Esophagus muscularis mucosa (tissue), 4 donors: ENCODE results near the gene BAD. TPM values are rescaled to one million over a fixed set of nuclear protein-coding genes. Genes with fewer than 3 reads are reported as not detected.

ENCODE experiments used
- DNase-seq: peaks from one replicate; pipeline ENCODE4 v3.0.0-alpha.2; 2017; ENCODE audit errors: extremely low spot score
- H3K27ac ChIP-seq, 4 donors: fragments of 200-600 bp; sonication (generic); replicated peaks in 1 of 4; 1 replicate in 3 of 4; 2 replicates in 1 of 4; pipeline ENCODE4 v1.5.1; 2016 to 2019; ENCODE audit warnings: mild to moderate bottlenecking in 1 of 4
- H3K27me3 ChIP-seq, 4 donors: fragments of 200-600 bp; sonication (generic); one replicate each; pipeline versions ENCODE4 v1.5.1 to v1.6.0; 2016 to 2019
- H3K36me3 ChIP-seq, 4 donors: fragments of 200-600 bp; sonication (generic); one replicate each; pipeline ENCODE4 v1.5.1; 2016 to 2019
- H3K4me1 ChIP-seq, 4 donors: fragments of 200-600 bp; sonication (generic); one replicate each; pipeline ENCODE4 v1.5.1; 2016 to 2019
- H3K4me3 ChIP-seq, 4 donors: fragments of 200-600 bp; sonication (generic); 1 replicate in 2 of 4; 2 replicates in 2 of 4; pipeline ENCODE4 v1.5.1; 2016 to 2019; ENCODE audit warnings: mild to moderate bottlenecking in 4 of 4, moderate library complexity in 1 of 4
- H3K9me3 ChIP-seq, 4 donors: fragments of 200-600 bp; sonication (generic); 1 replicate in 3 of 4; 2 replicates in 1 of 4; pipeline ENCODE4 v1.5.1; 2016 to 2019
- EP300 ChIP-seq: sonication (generic); formaldehyde crosslinking; IDR thresholded peaks from one replicate; pipeline ENCODE4 v1.6.1; 2017; ENCODE audit warnings: antibody characterized with exemption
- POLR2A ChIP-seq: fragments of 450-650 bp; IDR thresholded peaks from one replicate; pipeline ENCODE4 v1.6.1; 2017; ENCODE audit warnings: antibody characterized with exemption, moderate library complexity, mild to moderate bottlenecking, low read depth
- POLR2AphosphoS5 ChIP-seq, 2 donors: sonication (generic); formaldehyde crosslinking; IDR thresholded peaks; one replicate each; pipeline ENCODE4 v1.6.1; 2017; ENCODE audit warnings: antibody characterized with exemption in 2 of 2
- WGBS: methylation state at CpG from one replicate; pipeline ENCODE4 v1.1.5; 2018; 5-methylcytosine and 5-hydroxymethylcytosine counted together
- intact Hi-C: fragments of 100-400 bp; cut with DNase I; formaldehyde crosslinking; loops from one replicate; pipeline ENCODE4 v1.15.1; 2023
- total RNA-seq, 4 donors: library from RNA; depleted of rRNA; stranded (reverse); fragments of >200 nt; gene quantifications; one replicate each; pipeline versions ENCODE4 v1.1.0 to v1.2.1, GENCODE V29; 2016
- TF ChIP-seq, protein P1 (sequence below), 3 experiments: fragments of 200-600 bp in 2 of 3; fragments of 450-650 bp in 1 of 3; sonication (generic) in 2 of 3; IDR thresholded peaks; one replicate each; pipeline ENCODE4 v1.5.1; 2017 to 2019; ENCODE audit warnings: antibody characterized with exemption in 3 of 3, mild to moderate bottlenecking in 2 of 3, moderate library complexity in 1 of 3

BAD gene
- total RNA-seq, 4 donors from 2014 or later: 99.3 to 138 (median 122) TPM

- peaks cover 25 to 77% (median 76%) of the 10 kb centered on the region in 4 donors for H3K36me3 ChIP-seq
- DNase-seq: no peak
- WGBS: 87% methylated on average over 10 of the region's 10 CpGs
- no peak overlapping the region for H3K4me3 ChIP-seq
- TF ChIP-seq, protein P1, sequence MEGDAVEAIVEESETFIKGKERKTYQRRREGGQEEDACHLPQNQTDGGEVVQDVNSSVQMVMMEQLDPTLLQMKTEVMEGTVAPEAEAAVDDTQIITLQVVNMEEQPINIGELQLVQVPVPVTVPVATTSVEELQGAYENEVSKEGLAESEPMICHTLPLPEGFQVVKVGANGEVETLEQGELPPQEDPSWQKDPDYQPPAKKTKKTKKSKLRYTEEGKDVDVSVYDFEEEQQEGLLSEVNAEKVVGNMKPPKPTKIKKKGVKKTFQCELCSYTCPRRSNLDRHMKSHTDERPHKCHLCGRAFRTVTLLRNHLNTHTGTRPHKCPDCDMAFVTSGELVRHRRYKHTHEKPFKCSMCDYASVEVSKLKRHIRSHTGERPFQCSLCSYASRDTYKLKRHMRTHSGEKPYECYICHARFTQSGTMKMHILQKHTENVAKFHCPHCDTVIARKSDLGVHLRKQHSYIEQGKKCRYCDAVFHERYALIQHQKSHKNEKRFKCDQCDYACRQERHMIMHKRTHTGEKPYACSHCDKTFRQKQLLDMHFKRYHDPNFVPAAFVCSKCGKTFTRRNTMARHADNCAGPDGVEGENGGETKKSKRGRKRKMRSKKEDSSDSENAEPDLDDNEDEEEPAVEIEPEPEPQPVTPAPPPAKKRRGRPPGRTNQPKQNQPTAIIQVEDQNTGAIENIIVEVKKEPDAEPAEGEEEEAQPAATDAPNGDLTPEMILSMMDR (IDR thresholded peaks at IDR 0.05): no peak
- TF ChIP-seq POLR2A (no peak), POLR2AphosphoS5 (IDR thresholded peaks at IDR 0.05) (no peak), EP300 (no peak)
- intact Hi-C loops: no loop called here
- H3K27ac ChIP-seq: no peak overlapping the region
- H3K9me3 ChIP-seq: no peaks in the 10 kb centered on the region
- H3K4me1 ChIP-seq: peaks cover 22 to 24% (median 23%) of the 10 kb centered on the region in 4 donors
- H3K27me3 ChIP-seq: no peaks in the 10 kb centered on the region
These were observed 20.1 kb downstream of the BAD start for GRCh38 chr11:64264371-64264852.

DNA sequence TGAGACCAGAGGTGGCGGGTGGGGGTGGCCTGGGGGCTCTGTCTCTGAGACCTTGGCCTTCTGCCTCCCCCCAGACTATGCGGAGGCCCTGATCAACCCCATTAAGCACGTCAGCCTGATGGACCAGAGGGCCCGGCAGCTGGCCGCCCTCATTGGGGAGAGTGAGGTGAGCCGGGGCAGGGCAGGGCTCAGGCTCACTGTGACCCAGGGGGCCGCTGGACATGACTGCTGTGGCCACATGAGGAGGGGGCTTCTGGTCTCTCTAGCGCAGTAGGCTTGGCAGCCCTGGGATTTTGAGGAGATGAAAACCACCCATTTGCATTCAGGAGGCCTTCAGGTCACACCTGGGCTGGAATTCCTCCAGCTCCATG is 20.5 kb downstream of the BAD start:
- H3K36me3 ChIP-seq: peaks cover 27 to 82% (median 81%) of the 10 kb centered on the region in 4 donors
- TF ChIP-seq, protein P1 (IDR thresholded peaks at IDR 0.05): no peak
- TF ChIP-seq POLR2AphosphoS5 (IDR thresholded peaks at IDR 0.05): no peak
- H3K4me1 ChIP-seq: peaks cover 20 to 21% (median 21%) of the 10 kb centered on the region in 4 donors
- no peak for DNase-seq
- H3K27ac ChIP-seq: no peak overlapping the region
- intact Hi-C loops: no loop called here
- no peaks in the 10 kb centered on the region for H3K27me3 ChIP-seq
- H3K9me3 ChIP-seq: no peaks in the 10 kb centered on the region
- WGBS: 83% methylated on average over 3 of the region's 8 CpGs
- no peak overlapping the region for H3K4me3 ChIP-seq

DNA sequence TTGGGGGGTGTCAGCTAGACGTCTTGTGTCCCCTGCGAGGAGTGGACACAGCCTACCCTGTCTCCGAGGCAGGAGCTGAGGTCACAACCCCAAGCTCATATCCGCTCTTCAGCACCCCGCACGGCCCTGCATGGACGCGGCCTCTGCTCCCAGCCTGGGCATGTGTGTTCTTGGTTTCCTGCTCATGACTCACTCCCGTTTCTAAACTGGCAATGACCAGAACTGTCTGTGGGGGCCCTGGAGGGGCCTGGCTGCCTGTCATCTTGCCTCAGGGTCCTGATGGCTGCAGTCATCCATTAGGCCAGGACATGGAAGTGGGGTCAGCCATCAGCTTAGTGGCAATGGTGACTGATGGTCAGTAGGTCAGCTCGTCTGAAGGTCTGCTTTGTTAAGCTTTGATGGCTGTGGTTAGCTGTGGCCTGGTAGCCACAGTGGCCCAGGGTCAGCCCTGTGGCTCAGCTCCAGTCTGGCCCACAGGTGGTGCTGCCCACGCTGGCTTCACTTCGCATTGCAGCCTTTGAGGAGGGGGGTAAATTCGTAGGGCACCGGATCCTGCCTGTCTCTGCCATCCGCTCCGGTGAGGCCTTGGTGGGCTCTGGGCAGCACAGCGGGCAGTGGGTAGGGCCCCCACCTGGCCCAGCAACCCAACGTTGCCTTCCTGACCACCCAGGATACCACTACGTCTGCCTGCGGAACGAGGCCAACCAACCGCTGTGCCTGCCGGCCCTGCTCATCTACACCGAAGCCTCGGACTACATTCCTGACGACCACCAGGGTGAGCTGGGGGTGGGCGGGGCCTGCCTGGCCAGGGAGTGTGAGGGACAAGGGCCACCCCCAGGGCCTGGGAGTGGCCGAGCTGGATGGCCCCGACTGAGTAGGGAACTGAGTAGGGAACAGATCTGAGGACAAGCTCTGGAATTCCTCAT is 21.2 kb downstream of the BAD start:
- Histone ChIP-seq H3K27ac (no peak overlapping the region), H3K4me3 (no peak overlapping the region), H3K36me3 (peaks cover 32 to 89% (median 87%) of the 10 kb centered on the region in 4 donors), H3K4me1 (peaks cover 14 to 15% (median 14%) of the 10 kb centered on the region in 4 donors), H3K9me3 (no peaks in the 10 kb centered on the region), H3K27me3 (no peaks in the 10 kb centered on the region)
- TF ChIP-seq, protein P1 (IDR thresholded peaks at IDR 0.05): no peak
- TF ChIP-seq EP300 (no peak), POLR2AphosphoS5 (IDR thresholded peaks at IDR 0.05) (no peak), POLR2A (no peak)
- no peak for DNase-seq
- intact Hi-C loops: no loop called here
- WGBS: 61% methylated on average over 6 of the region's 29 CpGs

DNA sequence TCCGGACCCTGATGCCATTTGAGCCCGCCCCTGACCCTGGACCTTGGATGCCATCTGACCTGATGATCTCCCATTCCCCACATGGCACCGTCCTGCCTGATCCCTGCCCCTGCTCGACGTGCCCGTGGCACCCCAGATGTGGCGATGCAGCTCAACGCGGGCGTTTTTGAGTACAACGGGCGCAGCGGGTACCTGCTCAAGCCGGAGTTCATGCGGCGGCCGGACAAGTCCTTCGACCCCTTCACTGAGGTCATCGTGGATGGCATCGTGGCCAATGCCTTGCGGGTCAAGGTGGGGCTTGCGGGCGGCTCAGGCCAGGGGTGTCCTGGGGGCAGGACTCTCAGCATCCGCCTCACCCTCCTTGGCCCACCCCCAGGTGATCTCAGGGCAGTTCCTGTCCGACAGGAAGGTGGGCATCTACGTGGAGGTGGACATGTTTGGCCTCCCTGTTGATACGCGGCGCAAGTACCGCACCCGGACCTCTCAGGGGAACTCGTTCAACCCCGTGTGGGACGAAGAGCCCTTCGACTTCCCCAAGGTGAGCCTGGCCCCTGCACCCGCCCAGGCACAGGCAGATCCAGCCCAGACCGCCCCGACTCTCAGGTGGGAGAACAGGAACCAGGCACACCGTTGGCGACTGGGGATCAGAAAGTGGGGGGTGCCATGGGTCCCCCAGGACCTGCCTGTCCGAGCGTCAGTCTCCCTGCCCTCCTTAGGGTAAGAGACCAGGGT is 22.0 kb downstream of the BAD start:
- Histone ChIP-seq H3K36me3 (peaks cover 32 to 97% (median 94%) of the 10 kb centered on the region in 4 donors), H3K4me3 (no peak overlapping the region), H3K27me3 (no peaks in the 10 kb centered on the region), H3K9me3 (no peaks in the 10 kb centered on the region), H3K27ac (no peak overlapping the region), H3K4me1 (peaks cover 5 to 6% (median 6%) of the 10 kb centered on the region in 4 donors)
- DNase-seq: no peak
- TF ChIP-seq, protein P1 (IDR thresholded peaks at IDR 0.05): no peak
- TF ChIP-seq EP300 (no peak), POLR2A (no peak), POLR2AphosphoS5 (IDR thresholded peaks at IDR 0.05) (no peak)
- WGBS: 92% methylated on average over 8 of the region's 42 CpGs
- intact Hi-C loops: no loop called here
